Esophagus squamous epithelium (tissue), 5 donors: ENCODE data around the gene PRMT6. TPM values are rescaled to one million over a fixed set of nuclear protein-coding genes. Genes with fewer than 3 reads are reported as not detected.
"Not testable (repeated sequence)": the region's sequence is repeated elsewhere in the genome, so short reads cannot be mapped to it uniquely, and the experiment has no call there.

ENCODE experiments used
- DNase-seq: peaks from one replicate; lab custom pipeline; 2025; lab: John Stamatoyannopoulos, UW
- H3K27ac ChIP-seq, 4 donors: fragments of 200-600 bp; sonication (generic); one replicate each; pipeline ENCODE4 v1.5.1; 2016 to 2019; ENCODE audit warnings: mild to moderate bottlenecking in 1 of 4
- H3K27me3 ChIP-seq, 4 donors: fragments of 200-600 bp; sonication (generic); 1 replicate in 3 of 4; 2 replicates in 1 of 4; pipeline versions ENCODE4 v1.5.1 to v1.6.0; 2017 to 2021; ENCODE audit warnings: antibody characterized with exemption in 1 of 4
- H3K36me3 ChIP-seq, 3 donors: fragments of 200-600 bp; sonication (generic); one replicate each; pipeline ENCODE4 v1.5.1; 2016 to 2019
- H3K4me1 ChIP-seq, 3 donors: fragments of 200-600 bp; sonication (generic); one replicate each; pipeline ENCODE4 v1.5.1; 2017 to 2019
- H3K4me3 ChIP-seq, 4 donors: fragments of 200-600 bp; sonication (generic); 1 replicate in 3 of 4; 2 replicates in 1 of 4; pipeline ENCODE4 v1.5.1; 2016 to 2019; ENCODE audit warnings: mild to moderate bottlenecking in 2 of 4, moderate library complexity in 1 of 4
- H3K9me3 ChIP-seq, 3 donors: fragments of 200-600 bp; sonication (generic); one replicate each; pipeline ENCODE4 v1.5.1; 2016 to 2019
- CTCF ChIP-seq, 6 experiments: fragments of 450-650 bp in 4 of 6; fragments of 200-600 bp in 2 of 6; sonication (generic) in 2 of 6; IDR thresholded peaks; one replicate each; pipeline ENCODE4 v1.5.1; 2016 to 2019; ENCODE audit warnings: antibody characterized with exemption in 6 of 6, mild to moderate bottlenecking in 4 of 6, moderate library complexity in 4 of 6
- POLR2A ChIP-seq, 4 donors: fragments of 450-650 bp; IDR thresholded peaks; one replicate each; pipeline ENCODE4 v1.6.1; 2017; ENCODE audit warnings: antibody characterized with exemption in 4 of 4, mild to moderate bottlenecking in 4 of 4, moderate library complexity in 3 of 4
- WGBS, 2 donors: methylation state at CpG; one replicate each; pipeline ENCODE4 v1.1.5; 2018; 5-methylcytosine and 5-hydroxymethylcytosine counted together
- intact Hi-C: fragments of 100-400 bp; cut with DNase I; formaldehyde crosslinking; loops from one replicate; pipeline ENCODE4 v1.15.0; 2022
- total RNA-seq, 4 donors: library from RNA; depleted of rRNA; stranded (reverse); fragments of >200 nt; gene quantifications; one replicate each; pipeline ENCODE4 v1.1.0, GENCODE V29; 2016
- donor health status: DM: yes; HTN: yes; CAD: no.

The PRMT6 gene
- total RNA-seq, 4 donors from 2014 or later: 8.2 to 20.6 (median 13.7) TPM

- Histone ChIP-seq H3K27ac (no peak overlapping the region), H3K9me3 (no peaks in the 10 kb centered on the region), H3K27me3 (no peaks in the 10 kb centered on the region), H3K36me3 (no peaks in the 10 kb centered on the region), H3K4me1 (no peaks in the 10 kb centered on the region), H3K4me3 (no peak overlapping the region)
- no peak for DNase-seq
- TF ChIP-seq POLR2A (IDR thresholded peaks at IDR 0.05): no peak
- no peak for TF ChIP-seq CTCF (IDR thresholded peaks at IDR 0.05)
- intact Hi-C loops: no loop called here
- 62 to 68% methylated on average over 5 of the region's 5 CpGs for whole genome bisulfite sequencing, 2 donors
Observed at GRCh38 chr1:107076841-107077240, 20.4 kb downstream of the PRMT6 start.

- TF ChIP-seq POLR2A (IDR thresholded peaks at IDR 0.05) (no peak), CTCF (IDR thresholded peaks at IDR 0.05) (no peak)
- Histone ChIP-seq H3K36me3 (no peaks in the 10 kb centered on the region), H3K4me1 (no peaks in the 10 kb centered on the region), H3K27ac (no peak overlapping the region), H3K27me3 (no peaks in the 10 kb centered on the region), H3K4me3 (no peak overlapping the region), H3K9me3 (peaks cover 0 to 2% (median 0%) of the 10 kb centered on the region in 3 donors)
- intact Hi-C loops: no loop called here
- DNase-seq: no peak
- WGBS, 2 donors: 13 to 42% methylated on average over 1 of the region's 1 CpG
Observed at GRCh38 chr1:107079249-107079648, 22.8 kb downstream of the PRMT6 start.

GRCh38 chr1:107081102-107081501 lies 24.6 kb downstream of the PRMT6 start:
- WGBS, 2 donors: 27 to 45% methylated on average over 2 of the region's 2 CpGs
- Histone ChIP-seq H3K4me1 (no peaks in the 10 kb centered on the region), H3K27me3 (no peaks in the 10 kb centered on the region), H3K9me3 (peaks cover 0 to 5% (median 0%) of the 10 kb centered on the region in 3 donors), H3K27ac (no peak overlapping the region), H3K4me3 (no peak overlapping the region), H3K36me3 (no peaks in the 10 kb centered on the region)
- no peak for DNase-seq
- TF ChIP-seq POLR2A (IDR thresholded peaks at IDR 0.05) (no peak), CTCF (IDR thresholded peaks at IDR 0.05) (no peak)
- intact Hi-C loops: no loop called here

- no peaks in the 10 kb centered on the region for H3K4me1 ChIP-seq
- H3K36me3 ChIP-seq: no peaks in the 10 kb centered on the region
- 67 to 94% methylated on average over 1 of the region's 1 CpG for WGBS, 2 donors
- no peak overlapping the region for H3K27ac ChIP-seq
- H3K27me3 ChIP-seq: no peaks in the 10 kb centered on the region
- intact Hi-C loops: no loop called here
- H3K4me3 ChIP-seq: no peak overlapping the region
- DNase-seq: no peak
- TF ChIP-seq CTCF (IDR thresholded peaks at IDR 0.05): no peak
- TF ChIP-seq POLR2A (IDR thresholded peaks at IDR 0.05): no peak
- no peaks in the 10 kb centered on the region for H3K9me3 ChIP-seq
Observed at GRCh38 chr1:107091418-107091817, 34.9 kb downstream of the PRMT6 start.

GRCh38 chr1:107093395-107093794 lies 36.9 kb downstream of the PRMT6 start:
- DNase-seq, H3K9me3 ChIP-seq, H3K4me3 ChIP-seq, H3K27me3 ChIP-seq, H3K36me3 ChIP-seq, H3K27ac ChIP-seq, intact Hi-C loops, H3K4me1 ChIP-seq: not testable (repeated sequence)
- WGBS, 2 donors: 50% methylated on average over 1 of the region's 1 CpG

GRCh38 chr1:107095647-107096046 lies 39.2 kb downstream of the PRMT6 start:
- Histone ChIP-seq H3K9me3 (no peaks in the 10 kb centered on the region), H3K27me3 (no peaks in the 10 kb centered on the region), H3K4me3 (no peak overlapping the region), H3K27ac (no peak overlapping the region), H3K36me3 (no peaks in the 10 kb centered on the region), H3K4me1 (no peaks in the 10 kb centered on the region)
- no peak for DNase-seq
- intact Hi-C loops: no loop called here
- no peak for TF ChIP-seq CTCF (IDR thresholded peaks at IDR 0.05)
